K562 (cell line): ENCODE data around the gene SMIM35. TPM values are rescaled to one million over a fixed set of nuclear protein-coding genes. Genes with fewer than 3 reads are reported as not detected.

ENCODE experiments used
- ATAC-seq: fragments of 200-7000 bp; cut with Tn5 transposase; 3 replicates; pipeline ENCODE4 v1.9.1; 2020; ENCODE audit warnings: moderate library complexity
- BruUV-seq: library from RNA; stranded (reverse); fragments of 400-500 nt; replicated peaks from 2 replicates; lab custom pipeline; 2021; lab: Mats Ljungman, UMichigan
- CTCF ChIA-PET: fragments of 300-600 bp; formaldehyde crosslinking; extraction: SDS; loops from one replicate; lab custom pipeline; 2021; ENCODE audit warnings: low intra/inter-chr PET ratio; lab: Yijun Ruan, JAX
- POLR2A ChIA-PET: fragments of 300-600, 350-650 bp; sonication (Branson Sonifier 250); formaldehyde crosslinking; extraction: SDS; loops from one replicate; lab custom pipeline; 2021; ENCODE audit warnings: antibody characterized with exemption, inconsistent platforms; lab: Yijun Ruan, JAX
- DNase-seq, 4 experiments: peaks; one replicate each; pipeline versions ENCODE4 v3.0.0 to v3.0.0-alpha.2; 2011 to 2018; ENCODE audit warnings: low spot score in 3 of 4, mixed read lengths in 3 of 4; ENCODE audit errors: extremely low read depth in 1 of 4
- FAIRE-seq: peaks from 2 replicates; lab custom pipeline; 2011; peaks lifted over from hg19 to GRCh38; lab: Jason Lieb, UNC
- H2AFZ ChIP-seq: 2 replicates; pipeline ENCODE4 v1.6.0; 2011; ENCODE audit warnings: low read depth, low read length, control low read depth, inconsistent platforms
- H3K27ac ChIP-seq: fragments of 200-600 bp; 3 replicates; pipeline ENCODE4 v1.8.0; 2011; ENCODE audit warnings: low read depth, mild to moderate bottlenecking, control low read depth, inconsistent platforms, low read length, moderate library complexity, mixed read lengths; ENCODE audit errors: extremely low read depth
- H3K27me3 ChIP-seq, 2 experiments: fragments of 300-600 bp in 1 of 2; 2 replicates in 1 of 2; 3 replicates in 1 of 2; pipeline versions ENCODE4 v1.6.0 to v1.8.0; 2011; ENCODE audit warnings: inconsistent platforms in 2 of 2, low read length in 2 of 2, mild to moderate bottlenecking in 1 of 2, mixed read lengths in 1 of 2, moderate library complexity in 1 of 2; ENCODE audit not compliant: control insufficient read depth in 2 of 2, insufficient read depth in 2 of 2
- H3K36me3 ChIP-seq: fragments of 300-600 bp; 3 replicates; pipeline ENCODE4 v1.8.0; 2011; ENCODE audit warnings: mild to moderate bottlenecking, low read length, inconsistent platforms; ENCODE audit not compliant: control insufficient read depth, insufficient read depth
- H3K4me1 ChIP-seq, 2 experiments: fragments of 200-600 bp in 1 of 2; replicated peaks in 1 of 2; 2 replicates in 1 of 2; 3 replicates in 1 of 2; pipeline versions ENCODE4 v1.5.1 to v1.8.0; 2011; ENCODE audit warnings: inconsistent platforms in 2 of 2, low read length in 2 of 2, mild to moderate bottlenecking in 1 of 2, mixed read lengths in 1 of 2, moderate library complexity in 1 of 2; ENCODE audit not compliant: control insufficient read depth in 2 of 2, insufficient read depth in 2 of 2
- H3K4me2 ChIP-seq: 2 replicates; pipeline ENCODE4 v1.6.1; 2011; ENCODE audit warnings: low read length, control low read depth, inconsistent platforms, mixed read lengths; ENCODE audit not compliant: insufficient read depth
- H3K4me3 ChIP-seq: fragments of 200-600 bp; sonication (generic), shearing (Covaris generic); 2 replicates; pipeline ENCODE4 v1.5.1; 2016; ENCODE audit warnings: control low read depth, inconsistent platforms
- H3K79me2 ChIP-seq: fragments of 200-600 bp; 3 replicates; pipeline ENCODE4 v1.8.0; 2011; ENCODE audit warnings: low read length, inconsistent platforms; ENCODE audit not compliant: control insufficient read depth, insufficient read depth
- H3K9ac ChIP-seq, 2 experiments: 2 replicates each; pipeline versions ENCODE4 v1.6.0 to v1.6.1; 2011; ENCODE audit warnings: low read depth in 2 of 2, low read length in 2 of 2, control low read depth in 1 of 2, inconsistent platforms in 1 of 2, mild to moderate bottlenecking in 1 of 2, mixed read lengths in 1 of 2; ENCODE audit not compliant: insufficient read depth in 1 of 2
- H3K9me1 ChIP-seq: one replicate; pipeline ENCODE4 v1.6.0; 2011; ENCODE audit warnings: inconsistent platforms, mild to moderate bottlenecking, low read length, moderate library complexity; ENCODE audit not compliant: control insufficient read depth, insufficient read depth
- H3K9me3 ChIP-seq: replicated peaks from 2 replicates; pipeline ENCODE4 v1.5.1; 2011; ENCODE audit warnings: low read depth, low read length, inconsistent platforms; ENCODE audit not compliant: control insufficient read depth, insufficient read depth
- H4K20me1 ChIP-seq: replicated peaks from 2 replicates; pipeline ENCODE4 v1.6.1; 2011; ENCODE audit warnings: low read length, inconsistent platforms, mixed read lengths; ENCODE audit not compliant: control insufficient read depth, insufficient read depth
- CBFB ChIP-seq: sonication (generic); formaldehyde crosslinking; IDR thresholded peaks from 2 replicates; pipeline ENCODE4 v1.4.0; 2020; ENCODE audit warnings: mild to moderate bottlenecking, missing genetic modification reagents
- CTBP1 ChIP-seq: fragments of 450-650 bp; IDR thresholded peaks from 2 replicates; pipeline ENCODE4 v1.6.1; 2016; ENCODE audit warnings: borderline replicate concordance
- CTCF ChIP-seq, 3 experiments: IDR thresholded peaks in 2 of 3; conservative IDR thresholded peaks in 1 of 3; 2 replicates each; pipeline ENCODE4 v1.5.1; 2011 to 2012; ENCODE audit warnings: low read length in 3 of 3, mild to moderate bottlenecking in 3 of 3, control low read depth in 2 of 3, improper control_type of control experiment in 1 of 3, inconsistent platforms in 1 of 3, low read depth in 1 of 3, mixed read lengths in 1 of 3, moderate library complexity in 1 of 3; ENCODE audit not compliant: insufficient read depth in 2 of 3
- E2F1 ChIP-seq: sonication (generic); formaldehyde crosslinking; IDR thresholded peaks from 2 replicates; pipeline ENCODE4 v1.8.1; 2023; ENCODE audit warnings: mild to moderate bottlenecking, missing genetic modification reagents, moderate library complexity
- GATA2 ChIP-seq: sonication (generic); formaldehyde crosslinking; IDR thresholded peaks from 2 replicates; pipeline ENCODE4 v1.4.0; 2020; ENCODE audit warnings: mild to moderate bottlenecking, missing genetic modification reagents
- JUND ChIP-seq, 2 experiments: IDR thresholded peaks; 2 replicates in 1 of 2; 3 replicates in 1 of 2; pipeline ENCODE4 v1.6.1; 2011; ENCODE audit warnings: borderline replicate concordance in 2 of 2, low read depth in 2 of 2, low read length in 2 of 2, improper control_type of control experiment in 1 of 2, missing biosample characterization in 1 of 2, missing genetic modification characterization in 1 of 2, missing genetic modification reagents in 1 of 2
- MCM5 ChIP-seq: fragments of 450-650 bp; IDR thresholded peaks from 2 replicates; pipeline ENCODE4 v1.6.1; 2016; ENCODE audit warnings: low read depth
- NRF1 ChIP-seq, 2 experiments: fragments of 450-650 bp; IDR thresholded peaks in 1 of 2; conservative IDR thresholded peaks in 1 of 2; 2 replicates each; pipeline ENCODE4 v1.6.1; 2014; ENCODE audit warnings: mild to moderate bottlenecking in 2 of 2
- RAD21 ChIP-seq, 2 experiments: fragments of 250-450 bp in 1 of 2; fragments of 450-650 bp in 1 of 2; sonication (Bioruptor Pico) in 1 of 2; formaldehyde crosslinking in 1 of 2; IDR thresholded peaks in 1 of 2; conservative IDR thresholded peaks in 1 of 2; 2 replicates each; pipeline versions ENCODE4 v1.4.0 to v1.8.0; 2020 to 2022; ENCODE audit warnings: mild to moderate bottlenecking in 2 of 2, moderate library complexity in 1 of 2
- TFAP4 ChIP-seq: sonication (generic); formaldehyde crosslinking; IDR thresholded peaks from 2 replicates; pipeline ENCODE4 v1.8.0; 2022; ENCODE audit warnings: missing genetic modification reagents, mild to moderate bottlenecking, moderate library complexity, borderline replicate concordance
- WGBS: fragments of 100-300 bp; shearing (Covaris generic); methylation state at CpG from one replicate; pipeline ENCODE4 v1.1.6; 2016; ENCODE audit warnings: low coverage, mixed read lengths; ENCODE audit not compliant: insufficient coverage; ENCODE audit errors: missing lambda C conversion rate; 5-methylcytosine and 5-hydroxymethylcytosine counted together
- in situ Hi-C: fragments of 300-500 bp; cut with MboI; formaldehyde crosslinking; loops from 4 replicates; pipeline ENCODE4 v1.15.0; 2018; ENCODE audit warnings: inconsistent platforms, mixed read lengths
- intact Hi-C: fragments of 100-400 bp; cut with micrococcal nuclease; formaldehyde crosslinking; loops from 2 replicates; pipeline ENCODE4 v1.14.2; 2022
- polyA plus RNA-seq, 8 experiments: library from polyadenylated mRNA; depleted of rRNA in 4 of 8; stranded (reverse) in 5 of 8; unstranded in 3 of 8; fragments of >200 nt; fragmentation: Nextera tagmentation in 2 of 8; fragmentation: Illumina TruSeq in 1 of 8; extraction: Ambion mirVana in 2 of 8; extraction: Trizol in 1 of 8; gene quantifications; 2 replicates each; pipeline versions ENCODE4 v1.2.1 to v1.2.3, GENCODE V29; 2011 to 2014; ENCODE audit warnings: inconsistent platforms in 1 of 8, missing spikeins in 1 of 8
- total RNA-seq, 7 experiments: library from RNA; depleted of rRNA in 6 of 7; stranded (reverse); fragments of >200 nt in 6 of 7; fragmentation: Illumina TruSeq in 2 of 7; extraction: Trizol in 2 of 7; gene quantifications; 2 replicates each; pipeline versions ENCODE4 v1.2.1 to v1.2.3, GENCODE V29; 2011 to 2021; ENCODE audit warnings: low replicate concordance in 1 of 7

Gene SMIM35
- total and polyA plus RNA-seq, 9 of the 15 experiments (the other 6 are each of a cell fraction or from before 2014, with no cell fraction given), result 0.03 TPM; not detected in 7

- H3K9me3 ChIP-seq, result no peaks in the 10 kb centered on the region
- POLR2A ChIA-PET, result interaction anchor here (0.7 to 1.8 kb wide), 2 partner anchors 11 to 15 kb away, joined by 3 to 4 read pairs; no protein-coding TSS in a partner anchor
- no peaks in the 10 kb centered on the region for H3K79me2 ChIP-seq
- DNase-seq, result peak; percentile 62 to 73 (median 63)
- 13% methylated on average over 24 of the region's 24 CpGs for WGBS
- in situ Hi-C loops (no loop called here), intact Hi-C loops (loop anchor here (1.0 to 5.0 kb wide), 3 partner anchors 59 to 103 kb away; no protein-coding TSS in a partner anchor)
- no peak overlapping the region for H3K4me3 ChIP-seq
- H3K27ac ChIP-seq, result no peak overlapping the region
- peak; percentile 93 for ATAC-seq
- peaks cover 4% of the 10 kb centered on the region for H3K9me1 ChIP-seq
- peaks cover 3% of the 10 kb centered on the region; the same call in 1 of the 2 replicates for H4K20me1 ChIP-seq
- peaks cover 6 to 16% of the 10 kb centered on the region in 2 experiments; a peak in 4 of 5 replicates for H3K27me3 ChIP-seq
- H3K36me3 ChIP-seq, result no peaks in the 10 kb centered on the region
- H2AFZ ChIP-seq, result no peak overlapping the region
- H3K4me2 ChIP-seq, result no peak overlapping the region
- FAIRE-seq, result peak; percentile 19
- no peak overlapping the region for H3K9ac ChIP-seq
- CTCF ChIA-PET, result interaction anchor here (0.5 kb wide), 1 partner anchor 42 kb away, joined by 6 read pairs; no protein-coding TSS in a partner anchor
- no TSS peak for BruUV-seq
- H3K4me1 ChIP-seq, result peaks cover 12 to 15% of the 10 kb centered on the region in 2 experiments; a peak in 4 of 5 replicates
- TF ChIP-seq MCM5 (no peak), JUND (IDR thresholded peaks at IDR 0.05; ENCODE audit: borderline replicate concordance, low read depth, low read length) (0 out of 2 replicates have a peak, but pooled peaks have one; percentile 35), JUND (tag; IDR thresholded peaks at IDR 0.05; ENCODE audit: borderline replicate concordance, low read depth, low read length) (no peak), E2F1 (no peak), CTBP1 (peak; percentile 52; the same call in 1 of the 2 replicates), NRF1 (conservative IDR thresholded peaks at IDR 0.05 in 1 of 2, IDR thresholded peaks at IDR 0.05 in 1 of 2) (no peak), CBFB (CRISPR knock-in tag) (peak; percentile 32; the same call in 1 of the 2 replicates), TFAP4 (CRISPR knock-in tag) (0 out of 2 replicates have a peak, but pooled peaks have one; percentile 18), GATA2 (peak; percentile 38), RAD21 (CRISPR knock-in tag; conservative IDR thresholded peaks at IDR 0.05 in 1 of 2, IDR thresholded peaks at IDR 0.05 in 1 of 2) (peak; percentile 43 to 78; a peak in 3 of 4 replicates), CTCF (IDR thresholded peaks at IDR 0.05 in 2 of 3, conservative IDR thresholded peaks at IDR 0.05 in 1 of 3; ENCODE audit: insufficient read depth in 2 of 3, low read depth in 1 of 3, low read length in 3 of 3) (peak; percentile 74 to 83 (median 79))
Measured at GRCh38 chr11:118068206-118068944, 18.4 kb downstream of the SMIM35 start.
